Transverse colon (tissue), 4 donors: ENCODE data around the gene BCL2L13. TPM values are rescaled to one million over a fixed set of nuclear protein-coding genes. Genes with fewer than 3 reads are reported as not detected.
"Not testable (repeated sequence)": the region's sequence is repeated elsewhere in the genome, so short reads cannot be mapped to it uniquely, and the experiment has no call there.

Experiments
- DNase-seq: peaks from one replicate; pipeline ENCODE4 v3.0.0-alpha.2; 2019
- H3K27ac ChIP-seq, 4 donors: fragments of 200-600 bp; sonication (generic); 2 replicates each; pipeline ENCODE4 v1.5.1; 2016 to 2018; ENCODE audit warnings: inconsistent platforms in 4 of 4
- H3K27me3 ChIP-seq: fragments of 200-600 bp; sonication (generic); 2 replicates; pipeline ENCODE4 v1.5.1; 2017; ENCODE audit warnings: inconsistent platforms
- H3K36me3 ChIP-seq, 4 donors: fragments of 200-600 bp; sonication (generic); 2 replicates each; pipeline ENCODE4 v1.5.1; 2017 to 2019; ENCODE audit warnings: inconsistent platforms in 4 of 4
- H3K4me1 ChIP-seq, 4 donors: fragments of 200-600 bp; sonication (generic); 2 replicates each; pipeline ENCODE4 v1.5.1; 2017 to 2020; ENCODE audit warnings: inconsistent platforms in 4 of 4
- H3K4me3 ChIP-seq, 4 donors: fragments of 200-600 bp; sonication (generic); 1 replicate in 1 of 4; 2 replicates in 3 of 4; pipeline versions ENCODE4 v1.5.1 to v1.6.1; 2017 to 2019; ENCODE audit warnings: inconsistent platforms in 4 of 4
- H3K9me3 ChIP-seq, 2 donors: fragments of 200-600 bp; sonication (generic); 2 replicates each; pipeline ENCODE4 v1.5.1; 2017 to 2019; ENCODE audit warnings: inconsistent platforms in 2 of 2
- EP300 ChIP-seq: sonication (generic); formaldehyde crosslinking; IDR thresholded peaks from one replicate; pipeline ENCODE4 v1.6.1; 2017; ENCODE audit warnings: antibody characterized with exemption, low read depth
- POLR2A ChIP-seq: fragments of 450-650 bp; IDR thresholded peaks from one replicate; pipeline ENCODE4 v1.6.1; 2016; ENCODE audit warnings: antibody characterized with exemption, mild to moderate bottlenecking, moderate library complexity
- POLR2AphosphoS5 ChIP-seq, 3 donors: sonication (generic); formaldehyde crosslinking; IDR thresholded peaks; one replicate each; pipeline ENCODE4 v1.6.1; 2016; ENCODE audit warnings: antibody characterized with exemption in 3 of 3
- WGBS, 2 donors: methylation state at CpG; one replicate each; pipeline ENCODE4 v1.1.5; 2018; ENCODE audit warnings: low coverage in 1 of 2; 5-methylcytosine and 5-hydroxymethylcytosine counted together
- in situ Hi-C, 4 donors: fragments of 200-750 bp; cut with MboI; loops; one replicate each; pipeline versions ENCODE4 v1.15.0 to v1.15.1; 2017; ENCODE audit warnings: low sequenced_read_pairs in 3 of 4, low pct_ligation_motif_present in 1 of 4, low pct_unique_long_range_greater_than_20kb in 1 of 4
- intact Hi-C: fragments of 100-400 bp; cut with DNase I; formaldehyde crosslinking; loops from one replicate; pipeline ENCODE4 v1.15.1; 2023; ENCODE audit warnings: low total_unique reads
- total RNA-seq, 4 donors: library from RNA; depleted of rRNA; stranded (reverse); fragments of >200 nt; gene quantifications; one replicate each; pipeline ENCODE4 v1.1.0, GENCODE V29; 2016
- TF ChIP-seq, protein P1 (sequence below), 5 experiments: fragments of 200-600 bp in 3 of 5; fragments of 450-650 bp in 2 of 5; sonication (generic) in 3 of 5; IDR thresholded peaks; 1 replicate in 2 of 5; 2 replicates in 3 of 5; pipeline ENCODE4 v1.5.1; 2016 to 2017; ENCODE audit warnings: antibody characterized with exemption in 5 of 5, inconsistent platforms in 3 of 5, mild to moderate bottlenecking in 2 of 5, moderate library complexity in 1 of 5

BCL2L13 gene
- total RNA-seq, 4 donors from 2014 or later: 44.0 to 115 (median 59.6) TPM

DNA sequence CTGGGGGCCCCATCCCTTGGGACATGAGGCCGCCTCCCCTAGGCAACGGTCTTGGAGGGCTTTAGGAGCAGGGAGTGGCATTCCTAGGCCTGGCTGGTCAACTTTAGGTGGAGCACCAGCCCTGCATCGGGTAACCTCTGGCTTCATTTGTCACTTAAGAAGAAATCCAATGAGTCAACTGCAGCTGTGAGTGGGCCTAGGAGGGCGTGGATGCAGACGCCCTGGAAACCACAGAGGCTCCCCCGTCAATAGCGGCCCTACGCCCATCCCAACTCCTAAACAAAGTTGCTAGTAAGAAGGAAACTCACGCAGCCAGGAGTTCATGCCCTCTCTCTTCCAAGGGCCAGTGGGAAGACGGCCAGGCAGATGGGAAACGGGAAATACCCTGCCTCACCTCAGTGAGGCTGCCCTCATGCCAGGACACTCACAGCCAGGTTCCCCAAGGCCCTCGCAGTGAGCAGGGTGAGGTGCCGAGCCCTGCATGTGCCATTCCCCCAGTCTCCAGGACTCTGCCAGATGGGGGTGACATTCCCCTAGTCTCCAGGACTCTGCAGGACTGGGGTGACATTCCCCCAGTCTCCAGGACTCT lies 114.9 kb downstream of the BCL2L13 start:
- H3K27ac ChIP-seq: no peak overlapping the region

DNA sequence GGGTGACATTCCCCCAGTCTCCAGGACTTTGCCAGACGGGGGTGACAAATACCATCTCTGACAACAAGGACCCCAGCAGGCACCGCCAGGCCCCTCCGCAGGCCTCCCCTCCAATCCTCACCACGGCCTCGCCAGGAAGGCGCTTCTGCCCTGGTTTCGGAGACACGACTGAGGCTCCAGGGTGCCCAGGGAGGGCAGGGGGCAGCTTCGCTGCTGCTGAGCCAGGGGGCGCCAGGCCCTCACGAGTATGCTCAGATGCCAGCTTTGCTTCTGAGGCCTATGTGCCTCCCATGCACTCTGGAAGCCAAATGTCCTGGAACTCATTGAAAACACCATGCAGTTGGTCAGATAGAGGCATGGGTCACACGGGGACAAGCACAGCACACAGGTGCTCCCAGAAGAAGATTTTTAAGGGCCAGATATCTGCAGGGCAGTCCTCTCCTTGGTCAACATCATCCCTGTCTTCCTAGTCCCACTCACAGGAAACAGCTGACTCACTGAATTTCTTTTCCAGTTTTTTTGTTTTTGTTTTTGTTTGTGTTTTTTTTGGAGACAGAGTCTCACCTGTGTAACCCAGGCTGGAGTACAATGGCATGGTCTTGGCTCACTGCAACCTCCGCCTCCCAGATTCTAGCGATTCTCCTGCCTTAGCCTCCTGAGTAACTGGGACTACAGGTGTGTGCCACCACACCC lies 115.8 kb downstream of the BCL2L13 start:
- H3K27ac ChIP-seq: no peak overlapping the region
- H3K36me3 ChIP-seq: no peaks in the 10 kb centered on the region
- in situ Hi-C loops: no loop called here
- no peak overlapping the region for H3K4me3 ChIP-seq
- WGBS, 2 donors: 93 to 96% methylated on average over 3 to 8 of the region's 14 CpGs
- intact Hi-C loops: no loop called here
- TF ChIP-seq POLR2AphosphoS5 (IDR thresholded peaks at IDR 0.05) (no peak), POLR2A (no peak), EP300 (no peak)
- TF ChIP-seq, protein P1, sequence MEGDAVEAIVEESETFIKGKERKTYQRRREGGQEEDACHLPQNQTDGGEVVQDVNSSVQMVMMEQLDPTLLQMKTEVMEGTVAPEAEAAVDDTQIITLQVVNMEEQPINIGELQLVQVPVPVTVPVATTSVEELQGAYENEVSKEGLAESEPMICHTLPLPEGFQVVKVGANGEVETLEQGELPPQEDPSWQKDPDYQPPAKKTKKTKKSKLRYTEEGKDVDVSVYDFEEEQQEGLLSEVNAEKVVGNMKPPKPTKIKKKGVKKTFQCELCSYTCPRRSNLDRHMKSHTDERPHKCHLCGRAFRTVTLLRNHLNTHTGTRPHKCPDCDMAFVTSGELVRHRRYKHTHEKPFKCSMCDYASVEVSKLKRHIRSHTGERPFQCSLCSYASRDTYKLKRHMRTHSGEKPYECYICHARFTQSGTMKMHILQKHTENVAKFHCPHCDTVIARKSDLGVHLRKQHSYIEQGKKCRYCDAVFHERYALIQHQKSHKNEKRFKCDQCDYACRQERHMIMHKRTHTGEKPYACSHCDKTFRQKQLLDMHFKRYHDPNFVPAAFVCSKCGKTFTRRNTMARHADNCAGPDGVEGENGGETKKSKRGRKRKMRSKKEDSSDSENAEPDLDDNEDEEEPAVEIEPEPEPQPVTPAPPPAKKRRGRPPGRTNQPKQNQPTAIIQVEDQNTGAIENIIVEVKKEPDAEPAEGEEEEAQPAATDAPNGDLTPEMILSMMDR (IDR thresholded peaks at IDR 0.05): no peak
- H3K9me3 ChIP-seq: no peaks in the 10 kb centered on the region
- no peak for DNase-seq
- H3K4me1 ChIP-seq: no peaks in the 10 kb centered on the region
- no peaks in the 10 kb centered on the region for H3K27me3 ChIP-seq

More for the DNA sequence above, 114.9 kb downstream of the BCL2L13 start:
- WGBS, 2 donors: 88% methylated on average over 13 of the region's 13 CpGs; no CpG with 5 or more reads in 1 of the 2 donors
- no peaks in the 10 kb centered on the region for H3K27me3 ChIP-seq
- H3K4me3 ChIP-seq: no peak overlapping the region
- no peaks in the 10 kb centered on the region for H3K4me1 ChIP-seq
- DNase-seq: no peak
- in situ Hi-C loops: no loop called here
- H3K9me3 ChIP-seq: no peaks in the 10 kb centered on the region
- no peaks in the 10 kb centered on the region for H3K36me3 ChIP-seq
- intact Hi-C loops: no loop called here
- TF ChIP-seq EP300 (no peak), POLR2AphosphoS5 (IDR thresholded peaks at IDR 0.05) (no peak), POLR2A (no peak)
- TF ChIP-seq, protein P1 (IDR thresholded peaks at IDR 0.05): no peak

DNA sequence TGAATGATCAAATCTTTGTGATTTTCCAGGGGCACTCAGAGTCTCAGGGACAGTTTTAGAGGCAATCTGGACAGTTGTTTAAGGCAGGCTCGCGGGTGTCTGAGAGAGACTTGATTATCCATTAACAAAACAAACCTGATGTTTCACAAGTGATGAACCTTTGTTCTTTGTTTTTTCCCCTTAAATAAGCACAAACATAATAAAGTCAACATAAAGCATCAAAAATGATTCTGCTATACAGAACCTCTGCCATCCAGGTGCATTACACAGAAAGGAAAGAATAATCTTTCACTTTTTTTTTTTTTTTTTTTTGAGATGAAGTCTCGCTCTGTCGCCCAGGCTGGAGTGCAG lies 122.6 kb downstream of the BCL2L13 start:
- Histone ChIP-seq H3K9me3 (no peaks in the 10 kb centered on the region), H3K27ac (no peak overlapping the region), H3K36me3 (no peaks in the 10 kb centered on the region), H3K27me3 (no peaks in the 10 kb centered on the region), H3K4me1 (peaks cover 0 to 7% (median 0%) of the 10 kb centered on the region in 4 donors), H3K4me3 (no peak overlapping the region)
- in situ Hi-C loops: no loop called here
- intact Hi-C loops: no loop called here
- DNase-seq: no peak
- TF ChIP-seq POLR2AphosphoS5 (IDR thresholded peaks at IDR 0.05) (no peak), POLR2A (no peak), EP300 (no peak)
- TF ChIP-seq, protein P1 (IDR thresholded peaks at IDR 0.05): no peak
- 29 to 71% methylated on average over 2 to 4 of the region's 4 CpGs for WGBS, 2 donors

DNA sequence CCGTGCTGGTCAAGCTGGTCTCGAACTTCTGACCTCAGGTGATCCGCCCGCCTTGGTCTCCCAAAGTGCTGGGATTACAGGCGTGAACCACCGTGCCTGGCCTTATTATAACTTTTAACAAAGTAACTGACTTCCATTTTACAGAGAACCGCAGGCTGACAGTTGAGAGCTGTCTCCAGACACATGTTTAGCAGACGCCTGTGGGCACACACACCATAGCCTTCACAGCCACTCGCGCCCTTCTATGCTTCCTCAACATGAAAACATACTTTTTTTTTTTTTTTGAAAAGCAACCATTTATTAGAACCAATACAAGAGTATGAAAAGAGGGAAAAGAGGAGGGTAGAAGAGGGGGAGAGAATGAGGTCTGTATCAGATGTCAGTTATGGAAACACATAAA lies 124.9 kb downstream of the BCL2L13 start:
- H3K27me3 ChIP-seq, H3K9me3 ChIP-seq, H3K36me3 ChIP-seq, in situ Hi-C loops, H3K27ac ChIP-seq, H3K4me3 ChIP-seq, DNase-seq, intact Hi-C loops: not testable (repeated sequence)
- H3K4me1 ChIP-seq: peaks cover 0 to 16% (median 4%) of the 10 kb centered on the region in 4 donors
- 92 to 94% methylated on average over 10 of the region's 10 CpGs for WGBS, 2 donors
